Stimulated activated CD8-positive, alpha-beta memory T cell treated with anti-CD3 and anti-CD28 coated beads, Interleukin-7, amount 100 ng/mL, for 1 hour (primary cell): Measurements from ENCODE around the gene SLC27A2.
A peak's percentile ranks its signal among the peaks of the same experiment; 100 is the strongest.

ENCODE experiments used
- DNase-seq, 2 donors: peaks; one replicate each; pipeline ENCODE4 v3.0.0-alpha.2; 2020; ENCODE audit warnings: low read depth in 2 of 2

Gene SLC27A2

DNA sequence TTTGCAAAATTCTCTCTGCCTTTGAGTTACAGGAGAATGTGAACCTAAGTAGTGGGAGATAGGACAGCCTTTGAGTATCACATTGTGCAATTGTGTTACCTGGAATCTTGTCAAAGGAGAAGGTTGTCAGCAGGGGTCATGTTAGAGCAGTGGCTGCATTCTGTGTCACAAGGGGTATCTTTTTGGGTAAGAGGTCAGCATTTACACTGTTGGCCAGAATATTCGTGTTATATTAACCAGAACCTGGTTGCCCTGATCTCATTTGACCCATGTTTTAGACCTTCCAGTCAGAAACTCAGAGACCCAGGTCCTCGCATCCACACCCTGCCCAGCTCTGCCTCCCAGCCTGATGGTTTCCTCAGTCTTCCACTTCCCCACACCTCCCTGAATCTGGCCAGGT is 56.3 kb downstream of the SLC27A2 start:
- DNase-seq: no peak

GRCh38 chr15:50241684-50242450 is 59.9 kb downstream of the SLC27A2 start:
- DNase-seq: no peak

DNA sequence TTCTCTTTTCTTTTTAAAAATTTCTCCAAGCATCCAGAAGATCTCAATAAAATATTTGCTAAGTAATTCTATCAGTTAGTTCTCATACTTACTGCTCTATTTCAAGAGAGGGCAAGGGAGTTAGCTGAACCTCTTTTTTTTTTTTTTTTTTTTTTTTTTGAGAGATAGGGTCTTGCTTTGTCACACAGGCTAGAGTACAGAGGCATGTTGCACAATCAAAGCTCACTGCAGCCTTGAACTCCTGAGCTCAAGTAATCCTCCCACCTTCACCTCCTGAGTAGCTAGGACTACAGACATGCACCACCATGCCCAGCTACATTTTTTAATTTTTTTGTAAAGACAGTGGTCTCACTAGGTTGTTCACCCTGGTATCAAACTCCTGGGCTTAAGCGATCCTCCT is 62.2 kb downstream of the SLC27A2 start:
- no peak for DNase-seq

DNA sequence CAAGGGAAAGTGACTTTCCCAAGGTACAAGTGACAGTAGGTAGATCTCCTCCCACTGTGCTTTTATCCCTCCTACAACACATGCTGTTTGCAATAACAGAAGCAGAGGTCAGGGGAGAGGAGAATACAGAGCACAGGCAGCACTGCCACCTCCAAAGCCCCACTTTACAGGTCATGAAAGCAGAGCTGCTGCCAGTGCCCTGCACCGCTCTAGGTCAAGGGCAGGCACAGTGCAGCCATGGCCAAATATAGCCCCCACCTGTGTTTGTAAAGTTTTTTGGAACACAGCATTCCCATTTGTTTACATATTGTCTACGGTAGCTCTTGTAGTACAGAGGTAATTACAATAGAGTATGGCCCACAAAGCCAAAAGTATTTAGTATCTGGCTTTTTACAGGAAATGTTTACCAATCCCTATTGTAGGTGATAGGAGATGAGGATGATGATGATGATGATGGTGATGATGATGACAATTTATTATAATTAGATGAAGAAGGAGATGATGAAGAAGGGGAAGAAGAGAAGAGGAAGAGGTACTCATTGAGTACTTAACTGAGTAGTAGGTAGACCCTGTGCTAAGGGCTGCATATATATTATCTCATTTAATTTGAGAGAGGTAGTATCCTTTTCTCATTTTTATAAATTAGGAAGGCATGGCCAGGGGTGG is 63.1 kb downstream of the SLC27A2 start:
- DNase-seq: no peak

- no peak for DNase-seq
Observed at GRCh38 chr15:50246631-50247030, 64.6 kb downstream of the SLC27A2 start.

DNA sequence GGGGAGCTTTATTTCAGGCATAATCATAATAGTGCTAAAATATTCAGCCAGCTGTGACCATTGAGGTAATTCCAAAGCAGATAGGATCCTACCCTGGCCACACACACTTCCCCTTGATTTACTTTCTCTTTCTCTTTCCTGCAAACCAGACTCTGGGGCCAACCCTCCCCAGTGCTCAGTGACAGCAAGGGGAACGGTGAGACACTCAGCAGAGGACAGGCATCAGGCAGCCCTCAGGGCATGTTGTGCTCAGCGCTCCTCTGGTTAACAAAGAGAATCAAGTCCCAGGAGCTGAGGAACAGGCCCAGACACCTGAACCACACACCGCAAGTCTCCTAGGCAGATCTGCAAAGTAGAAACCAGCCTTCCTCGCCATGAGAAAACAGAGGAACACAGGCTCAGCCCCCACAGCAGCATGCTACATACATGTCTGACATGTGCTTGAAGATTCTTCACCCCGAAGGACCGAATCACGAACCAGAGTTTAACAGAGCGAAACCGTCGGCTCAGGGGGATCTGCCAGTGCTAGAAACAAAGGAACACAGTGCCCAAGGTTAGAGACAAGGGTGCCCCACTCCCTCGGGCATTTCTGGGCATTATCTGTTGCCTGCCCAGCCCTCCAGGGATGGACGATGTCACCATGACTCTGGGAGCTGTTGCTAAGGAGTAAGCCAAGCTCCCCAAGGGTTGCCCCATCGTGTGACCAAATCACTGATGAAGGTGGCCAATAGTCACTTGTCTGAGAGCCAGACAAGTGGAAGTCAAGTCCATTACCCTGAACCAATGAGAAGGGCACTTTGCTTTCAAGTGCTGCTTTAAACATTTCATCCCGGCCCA is 66.0 kb downstream of the SLC27A2 start:
- no peak for DNase-seq

DNA sequence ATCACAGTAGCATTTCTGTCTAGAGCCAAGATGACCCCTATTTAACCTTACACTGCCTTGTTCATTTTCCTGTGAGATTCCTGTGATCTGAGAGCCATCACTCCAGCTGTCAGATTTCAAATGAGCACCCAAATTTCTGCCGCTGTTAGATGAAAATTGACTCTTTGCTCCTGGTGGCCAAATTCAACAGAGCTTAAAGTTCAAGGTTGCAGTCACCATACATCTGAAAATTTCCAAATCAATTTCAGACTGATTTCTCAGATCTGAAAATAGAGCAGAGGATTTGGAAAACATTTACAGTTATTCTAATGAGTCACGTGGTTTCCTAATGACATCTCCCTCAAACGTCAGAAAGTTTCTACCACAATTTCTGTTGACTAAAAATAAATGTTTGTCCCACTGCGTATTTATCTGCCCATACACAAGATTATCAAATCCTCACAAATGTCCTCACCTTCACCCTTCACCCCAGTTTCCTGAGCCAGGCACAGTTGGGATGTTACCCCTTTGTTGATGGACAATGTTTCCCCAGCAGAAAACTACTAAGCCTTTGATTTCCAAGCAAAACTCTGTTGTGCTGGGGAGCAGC is 67.1 kb downstream of the SLC27A2 start:
- DNase-seq: no peak

DNA sequence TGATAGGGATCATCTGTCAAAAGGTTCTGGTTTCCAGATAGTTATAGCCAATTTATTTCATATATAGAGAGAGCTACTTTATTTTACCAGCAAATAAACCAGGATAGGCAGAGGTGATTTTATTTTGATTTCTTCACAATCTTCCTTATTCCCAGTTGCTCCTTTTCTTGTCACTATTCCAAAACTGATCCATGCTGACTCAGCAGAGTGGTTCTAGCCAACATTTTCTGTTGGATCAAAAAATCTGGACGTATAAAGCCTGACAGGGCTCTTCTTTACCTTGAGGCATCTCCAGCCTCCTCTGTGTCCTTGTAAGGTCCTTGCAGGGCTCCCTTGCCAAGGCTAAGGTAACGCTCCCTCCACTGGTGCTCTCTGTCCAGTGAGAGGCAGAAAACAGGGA is 67.7 kb downstream of the SLC27A2 start:
- no peak for DNase-seq

- DNase-seq: no peak
Observed at GRCh38 chr15:50250760-50251394, 68.9 kb downstream of the SLC27A2 start.

DNA sequence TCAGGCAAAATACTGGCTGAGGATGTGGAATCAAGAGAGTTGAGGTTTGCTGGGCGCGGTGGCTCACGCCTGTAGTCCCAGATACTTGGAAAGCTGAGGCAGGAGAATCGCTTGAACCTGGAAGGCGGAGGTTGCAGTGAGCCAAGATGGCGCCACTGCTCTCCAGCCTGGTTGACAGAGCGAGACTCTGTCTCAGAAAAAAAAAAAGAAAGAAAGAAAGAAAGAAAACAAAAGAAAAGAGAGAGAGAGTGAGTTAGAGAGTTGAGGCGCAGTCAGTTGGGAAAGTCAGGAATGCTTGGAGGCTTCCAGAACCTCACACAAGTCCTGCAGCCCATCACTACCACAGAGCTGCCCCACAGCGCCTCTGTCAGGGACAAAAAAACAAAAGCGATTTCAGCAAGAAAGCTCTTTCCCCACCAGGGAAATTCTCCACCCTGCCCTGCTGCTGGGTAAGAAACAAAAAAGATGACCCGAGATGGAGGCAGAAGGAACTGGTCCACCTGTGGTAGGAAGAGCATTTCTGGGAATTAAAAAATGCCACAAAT is 69.7 kb downstream of the SLC27A2 start:
- DNase-seq: no peak

- DNase-seq: no peak
Observed at GRCh38 chr15:50252556-50252955, 70.6 kb downstream of the SLC27A2 start.

GRCh38 chr15:50256188-50257041 is 74.4 kb downstream of the SLC27A2 start:
- no peak for DNase-seq

- DNase-seq: no peak
Observed at GRCh38 chr15:50257332-50257731, 75.3 kb downstream of the SLC27A2 start.

- no peak for DNase-seq
Observed at GRCh38 chr15:50257924-50258323, 75.9 kb downstream of the SLC27A2 start.

- no peak for DNase-seq
Observed at GRCh38 chr15:50259276-50259675, 77.3 kb downstream of the SLC27A2 start.

DNA sequence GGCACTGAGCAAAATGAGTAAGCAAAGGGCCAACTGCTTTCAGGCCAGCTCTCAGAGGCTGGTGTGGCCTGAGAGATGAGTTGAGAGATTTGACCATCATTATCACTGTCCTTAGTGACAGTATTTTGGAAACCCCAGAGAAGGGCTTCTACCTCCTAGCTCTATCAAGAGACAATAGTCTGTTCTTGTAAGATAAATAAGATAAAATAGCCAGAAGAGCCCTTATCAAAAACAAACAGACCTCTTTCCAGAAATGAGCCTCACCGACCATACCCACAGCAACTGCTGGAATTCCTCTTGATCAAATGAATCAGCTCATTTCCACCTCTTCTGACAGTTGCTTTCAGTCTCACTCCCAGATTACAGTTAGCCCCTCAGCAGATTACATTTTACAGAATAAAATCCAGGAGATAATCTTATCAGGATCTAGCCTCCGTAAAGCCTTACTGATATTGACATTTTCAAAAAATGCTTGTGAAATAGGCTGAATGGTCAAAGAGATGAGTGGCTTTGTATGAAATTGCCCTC is 79.0 kb downstream of the SLC27A2 start:
- no peak for DNase-seq

- no peak for DNase-seq
Observed at GRCh38 chr15:50261981-50262380, 80.0 kb downstream of the SLC27A2 start.

- DNase-seq: peak in 1 of 2 donors; percentile 13
Observed at GRCh38 chr15:50262533-50262932, 80.5 kb downstream of the SLC27A2 start.

GRCh38 chr15:50265620-50266019 is 83.6 kb downstream of the SLC27A2 start, which contains the start of gene HDC:
Gene HDC, minus strand, starts transcription at chr15:50265726. Its CDS starts 103 bp downstream, at chr15:50265623.
- no peak for DNase-seq

DNA sequence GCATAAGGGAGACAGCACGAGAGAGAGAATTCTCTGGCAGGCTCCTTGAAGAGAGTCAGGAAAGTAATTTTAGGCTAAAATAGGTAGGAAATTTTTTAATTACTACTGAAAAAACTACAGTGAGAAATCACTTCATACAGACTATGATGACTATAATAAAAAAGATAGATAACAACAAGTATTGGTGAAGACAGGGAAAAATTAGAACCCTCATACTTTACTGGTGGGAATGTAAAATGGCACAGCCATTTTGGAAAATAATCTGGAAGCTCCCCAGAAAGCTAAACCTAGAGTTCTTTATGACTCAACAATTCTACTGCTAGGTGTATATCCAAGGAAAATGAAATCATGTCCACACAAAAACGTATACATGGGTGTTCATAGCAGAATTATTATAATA is 85.6 kb downstream of the SLC27A2 start:
- DNase-seq: no peak
